IMR-90 (cell line): ENCODE measurements around the gene DSCAM. TPM values are rescaled to one million over a fixed set of nuclear protein-coding genes. Genes with fewer than 3 reads are reported as not detected.

Experiments used
- ATAC-seq: fragments of 200-7000 bp; cut with Tn5 transposase; 2 replicates; pipeline ENCODE4 v1.9.1; 2020; ENCODE audit warnings: low read depth, mild to moderate bottlenecking, moderate library complexity
- BruUV-seq: library from RNA; stranded (reverse); fragments of 400-500 nt; replicated peaks from 2 replicates; lab custom pipeline; 2021; lab: Mats Ljungman, UMichigan
- CTCF ChIA-PET: fragments of 300-600 bp; formaldehyde crosslinking; extraction: SDS; loops from one replicate; lab custom pipeline; 2021; ENCODE audit warnings: antibody characterized with exemption; lab: Yijun Ruan, JAX
- POLR2A ChIA-PET: fragments of 300-600 bp; sonication (Branson Sonifier 250); formaldehyde crosslinking; loops from one replicate; lab custom pipeline; 2022; ENCODE audit warnings: antibody characterized with exemption; ENCODE audit not compliant: unreplicated experiment; lab: Charles Lee
- DNase-seq: peaks from one replicate; pipeline ENCODE4 v3.0.0; 2013
- H2AFZ ChIP-seq: replicated peaks from 2 replicates; pipeline ENCODE3; 2013; ENCODE audit warnings: low read length, mild to moderate bottlenecking; ENCODE audit not compliant: poor library complexity
- H2AK5ac ChIP-seq: 2 replicates; pipeline ENCODE4 v1.6.1; 2013; ENCODE audit warnings: low read depth, low read length, inconsistent platforms
- H2AK9ac ChIP-seq: replicated peaks from 2 replicates; pipeline ENCODE3; 2013; ENCODE audit warnings: mild to moderate bottlenecking, low read depth, low read length, moderate library complexity; ENCODE audit not compliant: poor library complexity
- H2BK120ac ChIP-seq: 2 replicates; pipeline ENCODE4 v1.6.1; 2013; ENCODE audit warnings: low read depth, low read length, inconsistent platforms
- H2BK15ac ChIP-seq: 3 replicates; pipeline ENCODE4 v1.6.1; 2013; ENCODE audit warnings: low read depth, low read length, inconsistent platforms
- H2BK20ac ChIP-seq: 2 replicates; pipeline ENCODE4 v1.6.1; 2013; ENCODE audit warnings: low read depth, mild to moderate bottlenecking, inconsistent platforms, low read length, moderate library complexity
- H2BK5ac ChIP-seq: 2 replicates; pipeline ENCODE4 v1.6.1; 2013; ENCODE audit warnings: mild to moderate bottlenecking, low read depth, low read length, inconsistent platforms; ENCODE audit not compliant: poor library complexity, severe bottlenecking
- H3K14ac ChIP-seq: replicated peaks from 2 replicates; pipeline ENCODE4 v1.6.1; 2013; ENCODE audit warnings: low read depth, low read length, inconsistent platforms
- H3K18ac ChIP-seq: 2 replicates; pipeline ENCODE4 v1.6.1; 2013; ENCODE audit warnings: low read depth, low read length, control low read depth
- H3K23ac ChIP-seq: 2 replicates; pipeline ENCODE4 v1.6.1; 2013; ENCODE audit warnings: low read depth, low read length, inconsistent platforms
- H3K27ac ChIP-seq: 2 replicates; pipeline ENCODE4 v1.5.1; 2013; ENCODE audit warnings: mild to moderate bottlenecking, control low read depth, low read length; ENCODE audit not compliant: insufficient read depth
- H3K27me3 ChIP-seq: 2 replicates; pipeline ENCODE4 v1.6.1; 2013; ENCODE audit warnings: low read length; ENCODE audit not compliant: control insufficient read depth, insufficient read depth
- H3K36me3 ChIP-seq: 2 replicates; pipeline ENCODE4 v1.6.1; 2013; ENCODE audit warnings: low read length, mixed read lengths; ENCODE audit not compliant: control insufficient read depth, insufficient read depth
- H3K4ac ChIP-seq: 2 replicates; pipeline ENCODE4 v1.6.1; 2013; ENCODE audit warnings: low read depth, low read length, inconsistent platforms
- H3K4me1 ChIP-seq: 2 replicates; pipeline ENCODE4 v1.6.1; 2013; ENCODE audit warnings: low read length, mixed read lengths; ENCODE audit not compliant: control insufficient read depth, insufficient read depth
- H3K4me2 ChIP-seq: 2 replicates; pipeline ENCODE4 v1.6.1; 2013; ENCODE audit warnings: low read depth, mild to moderate bottlenecking, control low read depth, low read length, moderate library complexity
- H3K4me3 ChIP-seq: 2 replicates; pipeline ENCODE4 v1.5.1; 2013; ENCODE audit warnings: low read depth, mild to moderate bottlenecking, control low read depth, low read length, moderate library complexity; ENCODE audit not compliant: insufficient read depth
- H3K56ac ChIP-seq: 2 replicates; pipeline ENCODE4 v1.6.1; 2013; ENCODE audit warnings: low read length, inconsistent platforms; ENCODE audit not compliant: insufficient read depth; ENCODE audit errors: extremely low read depth
- H3K79me1 ChIP-seq, 2 experiments: 2 replicates each; pipeline ENCODE4 v1.6.1; 2013; ENCODE audit warnings: low read length in 2 of 2, inconsistent platforms in 1 of 2, low read depth in 1 of 2
- H3K9ac ChIP-seq: 2 replicates; pipeline ENCODE4 v1.6.1; 2013; ENCODE audit warnings: low read depth, low read length, control low read depth
- H3K9me1 ChIP-seq: 2 replicates; pipeline ENCODE4 v1.6.1; 2013; ENCODE audit warnings: low read length, inconsistent platforms; ENCODE audit not compliant: insufficient read depth
- H3K9me3 ChIP-seq: 2 replicates; pipeline ENCODE4 v1.6.1; 2013; ENCODE audit warnings: low read length; ENCODE audit not compliant: control insufficient read depth, insufficient read depth
- H4K20me1 ChIP-seq: 2 replicates; pipeline ENCODE4 v1.6.1; 2013; ENCODE audit warnings: low read length, inconsistent platforms; ENCODE audit not compliant: insufficient read depth
- H4K5ac ChIP-seq: 2 replicates; pipeline ENCODE4 v1.6.1; 2013; ENCODE audit warnings: mild to moderate bottlenecking, low read depth, low read length, control low read depth
- H4K8ac ChIP-seq, 2 experiments: 2 replicates each; pipeline ENCODE4 v1.6.1; 2013; ENCODE audit warnings: low read depth in 2 of 2, low read length in 2 of 2, control low read depth in 1 of 2, inconsistent platforms in 1 of 2
- H4K91ac ChIP-seq: 2 replicates; pipeline ENCODE4 v1.6.1; 2013; ENCODE audit warnings: low read depth, low read length, inconsistent platforms; ENCODE audit not compliant: insufficient read depth
- CEBPB ChIP-seq: IDR thresholded peaks from 2 replicates; pipeline ENCODE4 v1.6.1; 2012; ENCODE audit warnings: low read depth, low read length, improper control_type of control experiment
- CTCF ChIP-seq: conservative IDR thresholded peaks from 2 replicates; pipeline ENCODE4 v1.5.1; 2012; ENCODE audit warnings: mild to moderate bottlenecking, low read depth, low read length, improper control_type of control experiment
- RAD21 ChIP-seq: IDR thresholded peaks from 2 replicates; pipeline ENCODE4 v1.6.1; 2012; ENCODE audit warnings: low read length, improper control_type of control experiment
- SMC3 ChIP-seq: fragments of 150-350 bp; IDR thresholded peaks from 2 replicates; pipeline ENCODE4 v1.6.1; 2016; ENCODE audit warnings: low read depth, mild to moderate bottlenecking, antibody characterized with exemption, low read length, moderate library complexity
- WGBS, 2 experiments: methylation state at CpG; one replicate each; pipeline versions ENCODE4 v1.1.5 to v1.1.7; 2013; ENCODE audit warnings: missing lambda C conversion rate in 2 of 2; ENCODE audit not compliant: insufficient read length in 1 of 2; ENCODE audit errors: extremely low coverage in 2 of 2; 5-methylcytosine and 5-hydroxymethylcytosine counted together
- dilution Hi-C: fragments of 300-500 bp; cut with HindIII; formaldehyde crosslinking; loops from one replicate; pipeline ENCODE4 v1.14.3; 2018; ENCODE audit warnings: low sequenced_read_pairs; ENCODE audit not compliant: unreplicated experiment
- in situ Hi-C: fragments of 300-500 bp; cut with MboI; formaldehyde crosslinking; loops from 3 replicates; pipeline ENCODE4 v1.14.3; 2019; ENCODE audit warnings: low sequenced_read_pairs, inconsistent platforms, mixed read lengths
- intact Hi-C: fragments of 100-400 bp; cut with micrococcal nuclease; formaldehyde crosslinking; loops from 2 replicates; pipeline ENCODE4 v1.10.0; 2022
- polyA plus RNA-seq, 3 experiments: library from polyadenylated mRNA; depleted of rRNA; stranded (reverse); fragments of >200 nt; gene quantifications; 2 replicates each; pipeline ENCODE4 v1.2.3, GENCODE V29; 2012; ENCODE audit warnings: low replicate concordance in 1 of 3
- total RNA-seq: library from RNA; depleted of rRNA; stranded (reverse); fragments of >200 nt; gene quantifications from 2 replicates; pipeline ENCODE4 v1.2.3, GENCODE V29; 2012

DSCAM gene
- total and polyA plus RNA-seq, 2 of the 4 experiments (the other 2 are of a cell fraction): under 0.01 to 0.02 TPM

- no peak overlapping the region for H3K27ac ChIP-seq
- dilution Hi-C loops: no loop called here
- BruUV-seq: no TSS peak
Measured at GRCh38 chr21:40120940-40121575, 725.9 kb downstream of the DSCAM start.

More at GRCh38 chr21:40120940-40121575, 725.9 kb downstream of the DSCAM start:
- H3K56ac ChIP-seq: no peak overlapping the region
- ChIA-PET POLR2A (interaction anchor here (0.6 kb wide), 1 partner anchor 846 kb away, joined by 37 read pairs; no protein-coding TSS in a partner anchor), CTCF (interaction anchor here (0.6 to 1.5 kb wide), 4 partner anchors 23 to 356 kb away, joined by 3 read pairs; no protein-coding TSS in a partner anchor)
- H3K23ac ChIP-seq: no peak overlapping the region
- H2AFZ ChIP-seq: no peak overlapping the region
- H3K9me1 ChIP-seq: no peaks in the 10 kb centered on the region
- H3K4me1 ChIP-seq: no peaks in the 10 kb centered on the region
- no peak overlapping the region for H3K18ac ChIP-seq
- no CpG with 5 or more reads among the region's 4 CpGs for WGBS, 2 experiments
- in situ Hi-C loops: no loop called here
- no peak overlapping the region for H2BK20ac ChIP-seq
- H2BK120ac ChIP-seq: no peak overlapping the region
- ATAC-seq (no peak), DNase-seq (peak; percentile 1)
- H2AK5ac ChIP-seq: no peak overlapping the region
- H4K8ac ChIP-seq: no peak overlapping the region
- H4K5ac ChIP-seq: no peak overlapping the region
- no peak overlapping the region for H3K14ac ChIP-seq
- no peak overlapping the region for H4K91ac ChIP-seq
- H3K4ac ChIP-seq: no peak overlapping the region
- no peaks in the 10 kb centered on the region for H4K20me1 ChIP-seq
- H3K27me3 ChIP-seq: no peaks in the 10 kb centered on the region
- TF ChIP-seq RAD21: peak; percentile 46
- TF ChIP-seq CTCF: peak; percentile 59
- TF ChIP-seq SMC3: peak; percentile 57
- TF ChIP-seq CEBPB: no peak
- H2AK9ac ChIP-seq: no peak overlapping the region
- H3K4me2 ChIP-seq: no peak overlapping the region
- no peak overlapping the region for H2BK15ac ChIP-seq
- H3K4me3 ChIP-seq: no peak overlapping the region
- H3K9ac ChIP-seq: no peak overlapping the region
- no peaks in the 10 kb centered on the region for H3K36me3 ChIP-seq
- H3K79me1 ChIP-seq: no peaks in the 10 kb centered on the region
- H2BK5ac ChIP-seq: no peak overlapping the region
- intact Hi-C loops: no loop called here
- peaks cover 12% of the 10 kb centered on the region for H3K9me3 ChIP-seq
